SK-N-SH treated with all-trans-retinoic acid at 6 μM for 48 hours (cell line): Measurements from ENCODE around the gene TBC1D4.

Experiments
- ARNTL ChIP-seq: fragments of 450-650 bp; formaldehyde crosslinking; IDR thresholded peaks from 2 replicates; pipeline ENCODE4 v1.5.0; 2020; ENCODE audit warnings: low read depth, mild to moderate bottlenecking, moderate library complexity, borderline replicate concordance
- BACH2 ChIP-seq: fragments of 250-450 bp; sonication (Bioruptor Pico); IDR thresholded peaks from 2 replicates; pipeline ENCODE4 v1.9.0; 2021; ENCODE audit warnings: mild to moderate bottlenecking, borderline replicate concordance
- CSDC2 ChIP-seq: fragments of 250-450 bp; sonication (Bioruptor Pico); IDR thresholded peaks from 2 replicates; pipeline ENCODE4 v1.5.0; 2020; ENCODE audit warnings: mild to moderate bottlenecking, moderate library complexity
- CSRNP3 ChIP-seq: fragments of 250-450 bp; sonication (Bioruptor Pico); IDR thresholded peaks from 2 replicates; pipeline ENCODE4 v1.5.1; 2021; ENCODE audit warnings: mild to moderate bottlenecking, moderate library complexity
- ESRRG ChIP-seq: fragments of 250-450 bp; sonication (Bioruptor Pico); IDR thresholded peaks from 2 replicates; pipeline ENCODE4 v1.6.1; 2021; ENCODE audit warnings: mild to moderate bottlenecking
- OSR1 ChIP-seq: fragments of 250-450 bp; sonication (Bioruptor Pico); IDR thresholded peaks from 2 replicates; pipeline ENCODE4 v1.8.0; 2022; ENCODE audit warnings: moderate library complexity, mild to moderate bottlenecking, inconsistent platforms
- PATZ1 ChIP-seq: fragments of 250-450 bp; sonication (Bioruptor Pico); IDR thresholded peaks from 2 replicates; pipeline ENCODE4 v1.8.0; 2020; ENCODE audit warnings: mild to moderate bottlenecking, moderate library complexity, borderline replicate concordance
- SNAI2 ChIP-seq: fragments of 250-450 bp; sonication (Bioruptor Pico); IDR thresholded peaks from 2 replicates; pipeline ENCODE4 v1.5.0; 2020; ENCODE audit warnings: mild to moderate bottlenecking, moderate library complexity
- TOX ChIP-seq: fragments of 250-450 bp; sonication (Bioruptor Pico); IDR thresholded peaks from 2 replicates; pipeline ENCODE4 v1.8.0; 2021; ENCODE audit warnings: mild to moderate bottlenecking, moderate library complexity, borderline replicate concordance
- TSHZ2 ChIP-seq: fragments of 250-450 bp; sonication (Bioruptor Pico); IDR thresholded peaks from 2 replicates; pipeline ENCODE4 v1.5.0; 2020; ENCODE audit warnings: mild to moderate bottlenecking, moderate library complexity
- ZC3H10 ChIP-seq: fragments of 250-450 bp; sonication (Bioruptor Pico); IDR thresholded peaks from 2 replicates; pipeline ENCODE4 v1.5.1; 2021; ENCODE audit warnings: mild to moderate bottlenecking, moderate library complexity
- ZFP30 ChIP-seq: fragments of 450-650 bp; formaldehyde crosslinking; IDR thresholded peaks from 2 replicates; pipeline ENCODE4 v1.5.0; 2022; ENCODE audit warnings: mild to moderate bottlenecking, moderate library complexity
- ZNF565 ChIP-seq: fragments of 450-650 bp; formaldehyde crosslinking; conservative IDR thresholded peaks from 2 replicates; pipeline ENCODE4 v1.5.0; 2020; ENCODE audit warnings: low read depth, mild to moderate bottlenecking, moderate library complexity
- ZNF70 ChIP-seq: fragments of 450-650 bp; formaldehyde crosslinking; IDR thresholded peaks from 2 replicates; pipeline ENCODE4 v1.5.0; 2020; ENCODE audit warnings: mild to moderate bottlenecking, moderate library complexity

DNA sequence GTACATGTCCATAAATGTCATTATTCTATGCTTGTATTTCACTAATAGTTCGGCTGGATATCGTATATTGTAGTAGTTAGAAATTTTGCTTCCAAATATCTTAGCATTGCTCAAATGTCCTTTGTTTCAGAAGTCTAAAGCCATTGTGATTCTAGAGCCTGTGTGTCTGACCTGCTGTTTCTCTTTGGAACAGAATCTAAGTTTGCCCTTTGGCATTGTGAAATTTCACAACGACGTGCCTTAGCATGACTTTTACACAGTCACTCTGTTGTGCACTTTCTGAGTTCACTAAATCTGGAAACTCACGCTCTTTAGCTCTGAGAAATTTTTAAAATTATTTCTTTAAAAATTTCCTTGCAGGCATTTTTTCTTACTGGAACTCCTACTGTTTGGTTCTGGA is 152.2 kb downstream of the TBC1D4 start:
- no peak for TF ChIP-seq ZNF565 (CRISPR knock-in tag)
- no peak for TF ChIP-seq ZC3H10 (CRISPR knock-in tag)
- TF ChIP-seq CSRNP3 (CRISPR knock-in tag): no peak
- no peak for TF ChIP-seq ZNF70 (CRISPR knock-in tag)
- TF ChIP-seq CSDC2: no peak
- TF ChIP-seq OSR1: no peak
- no peak for TF ChIP-seq ZFP30 (CRISPR knock-in tag)
- no peak for TF ChIP-seq TOX
- TF ChIP-seq BACH2: no peak
- no peak for TF ChIP-seq ARNTL (CRISPR knock-in tag)
- TF ChIP-seq ESRRG (CRISPR knock-in tag): no peak
- no peak for TF ChIP-seq SNAI2
- no peak for TF ChIP-seq PATZ1 (CRISPR knock-in tag)
- TF ChIP-seq TSHZ2 (CRISPR knock-in tag): no peak
